ENCODE measurements around the gene BABAM2.

DNA sequence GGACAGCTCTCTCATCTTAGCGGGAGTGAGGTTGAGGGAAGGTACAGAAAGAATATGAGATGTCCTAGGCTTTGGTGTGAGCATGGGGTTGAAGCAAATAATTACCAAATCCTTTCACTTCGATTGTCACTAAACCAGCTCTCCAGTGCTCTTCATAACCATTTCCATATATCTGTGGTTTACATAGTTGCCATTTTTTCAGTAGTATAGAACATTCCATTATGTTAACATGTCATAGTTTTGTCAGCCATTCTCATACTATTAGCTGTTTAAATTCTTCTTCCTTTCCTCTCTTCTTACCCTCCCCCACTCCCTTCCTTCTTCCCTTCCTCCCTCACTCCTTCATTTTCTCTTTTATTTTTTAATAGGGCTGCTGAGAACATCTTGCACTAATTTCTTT, 205.9 kb downstream of the BABAM2 start:
- TF ChIP-seq, protein P1, sequence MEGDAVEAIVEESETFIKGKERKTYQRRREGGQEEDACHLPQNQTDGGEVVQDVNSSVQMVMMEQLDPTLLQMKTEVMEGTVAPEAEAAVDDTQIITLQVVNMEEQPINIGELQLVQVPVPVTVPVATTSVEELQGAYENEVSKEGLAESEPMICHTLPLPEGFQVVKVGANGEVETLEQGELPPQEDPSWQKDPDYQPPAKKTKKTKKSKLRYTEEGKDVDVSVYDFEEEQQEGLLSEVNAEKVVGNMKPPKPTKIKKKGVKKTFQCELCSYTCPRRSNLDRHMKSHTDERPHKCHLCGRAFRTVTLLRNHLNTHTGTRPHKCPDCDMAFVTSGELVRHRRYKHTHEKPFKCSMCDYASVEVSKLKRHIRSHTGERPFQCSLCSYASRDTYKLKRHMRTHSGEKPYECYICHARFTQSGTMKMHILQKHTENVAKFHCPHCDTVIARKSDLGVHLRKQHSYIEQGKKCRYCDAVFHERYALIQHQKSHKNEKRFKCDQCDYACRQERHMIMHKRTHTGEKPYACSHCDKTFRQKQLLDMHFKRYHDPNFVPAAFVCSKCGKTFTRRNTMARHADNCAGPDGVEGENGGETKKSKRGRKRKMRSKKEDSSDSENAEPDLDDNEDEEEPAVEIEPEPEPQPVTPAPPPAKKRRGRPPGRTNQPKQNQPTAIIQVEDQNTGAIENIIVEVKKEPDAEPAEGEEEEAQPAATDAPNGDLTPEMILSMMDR (conservative IDR thresholded peaks at IDR 0.05; ENCODE audit: low read length): no peak
- TF ChIP-seq EZH2phosphoT487 (IDR thresholded peaks at IDR 0.05; ENCODE audit: borderline replicate concordance, low read depth, low read length): no peak
